Effector CD4-positive, alpha-beta T cell (primary cell): ENCODE results near the gene APPBP2.
"Not testable (repeated sequence)": the region's sequence is repeated elsewhere in the genome, so short reads cannot be mapped to it uniquely, and the experiment has no call there.

Experiments
- DNase-seq: peaks from one replicate; pipeline ENCODE4 v3.0.0-alpha.2; 2020
- total RNA-seq: gene quantifications from one replicate; lab custom pipeline; 2026; lab: John Stamatoyannopoulos, UW

APPBP2 gene, protein sequence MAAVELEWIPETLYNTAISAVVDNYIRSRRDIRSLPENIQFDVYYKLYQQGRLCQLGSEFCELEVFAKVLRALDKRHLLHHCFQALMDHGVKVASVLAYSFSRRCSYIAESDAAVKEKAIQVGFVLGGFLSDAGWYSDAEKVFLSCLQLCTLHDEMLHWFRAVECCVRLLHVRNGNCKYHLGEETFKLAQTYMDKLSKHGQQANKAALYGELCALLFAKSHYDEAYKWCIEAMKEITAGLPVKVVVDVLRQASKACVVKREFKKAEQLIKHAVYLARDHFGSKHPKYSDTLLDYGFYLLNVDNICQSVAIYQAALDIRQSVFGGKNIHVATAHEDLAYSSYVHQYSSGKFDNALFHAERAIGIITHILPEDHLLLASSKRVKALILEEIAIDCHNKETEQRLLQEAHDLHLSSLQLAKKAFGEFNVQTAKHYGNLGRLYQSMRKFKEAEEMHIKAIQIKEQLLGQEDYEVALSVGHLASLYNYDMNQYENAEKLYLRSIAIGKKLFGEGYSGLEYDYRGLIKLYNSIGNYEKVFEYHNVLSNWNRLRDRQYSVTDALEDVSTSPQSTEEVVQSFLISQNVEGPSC
- total RNA-seq: 60.4 reads per million, percentile 72 among the genes with 10 or more reads in this experiment

- DNase-seq: peak; percentile 66
Observed at GRCh38 chr17:60525685-60526514, at the start of gene APPBP2. APPBP2 (minus strand) TSS chr17:60526242; CDS start chr17:60525931, 311 bp downstream.

DNA sequence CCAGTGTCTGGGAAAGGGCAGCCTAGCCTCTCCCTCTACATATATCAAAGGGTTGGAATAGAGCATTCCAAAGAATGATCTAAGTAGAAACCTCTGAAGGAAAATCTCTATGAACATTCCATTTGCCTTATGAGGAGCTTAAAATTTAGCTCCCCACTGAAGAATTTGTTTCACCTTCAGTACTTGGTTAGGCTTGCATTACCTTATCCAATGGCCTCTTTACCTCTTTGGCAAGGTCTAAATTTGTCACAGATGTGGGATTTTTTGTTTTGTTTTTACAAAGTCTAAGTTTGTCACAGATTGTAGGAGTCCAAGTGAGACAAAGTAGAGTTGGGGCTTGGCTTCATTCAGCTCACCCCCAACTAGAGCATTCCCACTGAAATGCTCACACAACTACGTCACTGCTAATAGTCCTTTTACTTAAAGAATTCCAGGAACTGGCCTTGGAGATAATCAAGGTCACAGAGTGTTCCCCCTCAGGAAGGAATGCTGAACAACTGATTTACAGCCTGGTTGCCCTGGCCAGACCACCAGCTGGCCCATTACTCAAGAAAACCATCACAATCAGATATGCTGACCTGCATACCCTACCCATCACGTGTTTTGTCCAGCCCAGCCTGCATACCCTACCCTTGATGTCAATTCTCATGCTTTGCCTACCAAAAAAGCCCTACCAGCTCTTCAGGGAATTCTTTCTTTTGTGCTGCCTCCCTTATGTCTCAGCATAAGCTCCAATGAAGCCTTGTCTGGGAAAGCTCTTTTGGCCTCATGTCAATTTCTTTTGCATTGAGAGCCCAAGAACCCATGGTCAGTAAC, 47.4 kb upstream of the APPBP2 start:
- DNase-seq: no peak

DNA sequence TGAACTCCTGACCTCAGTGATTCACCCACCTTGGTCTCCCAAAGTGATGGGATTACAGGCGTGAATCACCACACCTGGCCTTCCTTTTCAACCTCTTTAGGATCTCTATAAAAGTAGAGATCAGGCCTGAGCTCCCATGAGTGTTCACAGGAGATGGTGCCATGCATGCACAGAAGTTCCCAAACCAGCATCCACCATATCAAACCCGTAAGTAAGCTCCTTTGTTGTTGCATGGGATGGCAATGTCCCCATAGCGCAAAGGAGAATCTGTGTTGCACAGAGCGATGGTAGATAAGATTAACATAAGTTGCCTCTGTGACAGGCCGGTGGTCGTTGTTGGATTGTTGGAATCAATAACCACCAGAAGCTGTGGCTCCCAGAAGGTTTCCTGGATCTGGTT, 39.2 kb upstream of the APPBP2 start:
- DNase-seq: no peak

GRCh38 chr17:60563743-60564142, 37.7 kb upstream of the APPBP2 start:
- DNase-seq: no peak

DNA sequence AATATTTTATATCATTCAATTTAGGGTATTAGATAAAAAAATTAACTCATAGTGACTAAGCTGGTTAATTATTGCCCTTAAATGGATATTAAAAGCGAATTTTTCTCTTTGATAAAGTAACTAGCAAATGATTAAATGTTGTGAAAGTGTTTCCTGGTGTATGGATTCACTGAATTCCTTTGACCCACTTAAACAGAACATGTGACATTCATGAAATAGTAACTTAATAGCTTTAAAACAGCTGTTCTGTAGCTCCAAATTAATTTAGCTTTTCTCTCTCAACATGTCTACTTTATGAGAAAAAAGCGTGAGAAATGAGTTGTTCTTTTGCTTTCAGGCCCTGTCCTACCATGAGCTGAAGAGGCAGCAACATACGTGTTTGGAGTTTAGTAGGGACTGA, 36.4 kb upstream of the APPBP2 start:
- DNase-seq: no peak

- DNase-seq: no peak
Observed at GRCh38 chr17:60560860-60561257, 34.8 kb upstream of the APPBP2 start.

- DNase-seq: no peak
Observed at GRCh38 chr17:60559995-60560859, 34.2 kb upstream of the APPBP2 start.

DNA sequence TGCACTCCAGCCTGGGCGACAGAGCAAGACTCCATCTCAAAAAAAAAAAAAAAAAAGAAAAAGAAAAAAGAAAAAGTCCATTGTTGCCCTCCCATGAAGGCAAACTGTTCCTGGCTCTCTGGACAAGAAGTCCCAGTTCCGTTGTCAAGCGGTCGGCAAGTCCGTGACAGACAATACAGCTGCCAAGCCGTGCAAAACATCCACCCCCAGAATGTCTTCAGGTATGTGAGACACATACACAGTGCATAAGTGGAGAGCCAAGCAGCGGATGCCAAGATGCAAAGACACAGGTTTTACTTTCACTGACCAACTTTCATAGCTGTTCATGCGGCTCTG, 33.6 kb upstream of the APPBP2 start:
- DNase-seq: no peak

- DNase-seq: no peak
Observed at GRCh38 chr17:60557805-60558204, 31.8 kb upstream of the APPBP2 start.

GRCh38 chr17:60555786-60556185, 29.7 kb upstream of the APPBP2 start:
- no peak for DNase-seq

DNA sequence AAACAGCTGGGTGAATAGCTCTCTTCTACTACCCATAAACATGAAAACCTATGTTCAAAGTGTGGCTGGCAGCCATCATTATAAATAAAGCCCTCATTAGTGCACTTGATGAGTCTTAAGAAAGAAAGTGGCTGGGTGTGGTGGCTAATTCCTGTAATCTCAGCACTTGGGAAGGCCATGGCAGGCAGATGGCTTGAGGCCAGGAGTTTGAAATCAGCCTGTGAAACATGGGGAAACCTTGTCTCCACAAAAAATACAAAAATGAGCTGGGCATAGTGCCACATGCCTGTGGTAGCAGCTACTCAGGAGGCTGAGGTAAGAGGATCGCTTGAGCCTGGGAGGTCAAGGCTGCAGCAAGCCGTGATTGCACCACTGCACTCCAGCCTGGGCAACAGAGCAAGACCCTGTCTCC, 28.3 kb upstream of the APPBP2 start:
- DNase-seq: no peak

DNA sequence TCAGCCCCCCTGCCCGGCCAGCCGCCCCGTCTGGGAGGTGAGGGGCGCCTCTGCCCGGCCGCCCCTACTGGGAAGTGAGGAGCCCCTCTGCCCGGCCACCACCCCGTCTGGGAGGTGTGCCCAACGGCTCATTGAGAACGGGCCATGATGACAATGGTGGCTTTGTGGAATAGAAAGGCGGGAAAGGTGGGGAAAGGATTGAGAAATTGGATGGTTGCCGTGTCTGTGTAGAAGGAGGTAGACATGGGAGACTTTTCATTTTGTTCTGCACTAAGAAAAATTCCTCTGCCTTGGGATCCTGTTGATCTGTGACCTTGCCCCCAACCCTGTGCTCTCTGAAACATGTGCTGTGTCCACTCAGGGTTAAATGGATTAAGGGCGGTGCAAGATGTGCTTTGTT, 26.2 kb upstream of the APPBP2 start:
- not testable (repeated sequence) for DNase-seq

GRCh38 chr17:60548990-60549389, 22.9 kb upstream of the APPBP2 start:
- no peak for DNase-seq

DNA sequence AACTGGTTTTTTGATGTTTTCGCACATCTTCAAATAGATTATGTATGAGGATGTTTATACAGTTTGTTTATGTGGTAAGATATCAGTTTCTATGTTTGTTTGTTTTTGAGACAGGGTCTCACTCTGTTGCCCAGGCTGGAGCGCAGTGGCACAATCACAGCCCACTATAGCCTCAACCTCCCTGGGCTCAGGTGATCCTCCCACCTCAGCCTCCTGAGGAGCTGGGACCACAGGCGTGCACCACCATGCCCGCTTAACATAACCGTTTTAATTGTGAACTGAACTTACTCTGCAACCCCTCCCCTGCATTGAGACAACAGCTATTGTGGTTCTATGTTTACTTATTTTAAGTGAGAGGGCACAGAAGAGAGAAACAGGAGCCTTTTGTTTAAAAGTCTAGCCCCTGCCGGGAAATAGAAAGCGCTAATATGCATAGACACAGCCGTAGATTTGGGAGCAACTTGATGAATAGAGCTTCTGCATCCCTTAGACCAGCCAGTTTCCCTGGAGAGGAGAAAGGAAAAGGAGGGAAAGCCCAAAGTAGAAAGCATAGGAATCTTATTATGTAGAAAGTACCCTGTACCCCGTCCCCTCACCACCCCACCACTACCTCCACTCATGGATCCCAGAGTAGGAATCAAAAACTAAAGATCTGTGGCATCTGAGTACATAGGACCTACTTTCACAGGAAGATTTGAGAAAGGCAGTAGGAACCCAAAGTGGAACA, 19.6 kb upstream of the APPBP2 start:
- DNase-seq: no peak

DNA sequence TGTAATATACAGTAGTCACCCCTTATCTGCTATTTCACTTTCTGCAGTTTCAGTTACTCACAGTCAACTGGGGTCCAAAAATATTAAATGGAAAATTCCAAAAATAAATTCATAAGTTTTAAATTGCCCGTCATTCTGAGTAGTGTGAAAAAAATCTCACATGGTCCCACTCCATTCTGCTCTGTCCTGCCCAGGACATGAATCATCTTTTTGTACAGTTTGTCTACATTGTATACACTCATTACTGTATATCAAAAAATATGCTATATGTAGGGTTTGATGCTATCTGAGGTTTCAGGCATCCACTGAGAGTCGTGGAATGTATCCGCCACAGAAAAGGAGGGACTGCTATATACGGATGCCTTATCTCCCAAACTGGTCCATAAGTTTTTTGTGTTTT, 16.0 kb upstream of the APPBP2 start:
- no peak for DNase-seq

DNA sequence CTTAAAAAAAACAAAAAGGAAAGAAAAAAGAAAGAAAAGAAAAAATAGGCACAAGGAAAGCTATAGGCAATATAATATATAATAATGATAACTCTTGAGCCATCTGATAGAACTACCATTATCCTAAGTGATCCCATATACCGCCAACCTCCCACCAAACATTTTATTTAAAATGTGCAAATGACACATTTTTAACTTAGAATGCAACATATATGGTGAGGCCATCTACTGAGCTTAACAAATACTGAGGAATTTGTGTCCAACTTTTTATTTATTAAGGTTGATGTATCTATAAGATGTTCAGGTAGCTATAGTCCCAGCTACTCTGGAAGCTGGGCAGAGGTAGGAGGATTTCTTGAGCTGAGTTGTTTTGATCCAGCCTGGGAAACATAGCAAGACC, 14.4 kb upstream of the APPBP2 start:
- no peak for DNase-seq

DNA sequence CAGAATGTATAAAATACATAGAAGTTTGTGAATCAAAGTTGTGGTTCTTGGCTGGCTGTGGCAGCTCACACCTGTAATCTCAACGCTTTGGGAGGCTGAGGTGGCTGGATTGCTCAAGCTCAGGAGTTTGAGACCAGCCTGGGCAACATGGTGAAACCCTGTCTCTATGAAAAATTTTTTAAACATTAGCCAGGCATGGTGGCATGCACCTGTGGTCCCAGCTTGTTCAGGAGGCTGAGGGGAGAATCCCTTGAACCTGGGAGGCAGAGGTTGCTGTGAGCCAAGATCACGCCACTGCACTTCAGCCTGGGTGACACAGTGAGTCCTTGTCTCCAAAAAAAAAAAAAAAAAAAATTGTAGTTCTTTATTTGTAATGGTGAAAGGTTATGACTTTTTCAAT, 13.8 kb upstream of the APPBP2 start:
- DNase-seq: no peak

GRCh38 chr17:60538726-60539125, 12.7 kb upstream of the APPBP2 start:
- no peak for DNase-seq

DNA sequence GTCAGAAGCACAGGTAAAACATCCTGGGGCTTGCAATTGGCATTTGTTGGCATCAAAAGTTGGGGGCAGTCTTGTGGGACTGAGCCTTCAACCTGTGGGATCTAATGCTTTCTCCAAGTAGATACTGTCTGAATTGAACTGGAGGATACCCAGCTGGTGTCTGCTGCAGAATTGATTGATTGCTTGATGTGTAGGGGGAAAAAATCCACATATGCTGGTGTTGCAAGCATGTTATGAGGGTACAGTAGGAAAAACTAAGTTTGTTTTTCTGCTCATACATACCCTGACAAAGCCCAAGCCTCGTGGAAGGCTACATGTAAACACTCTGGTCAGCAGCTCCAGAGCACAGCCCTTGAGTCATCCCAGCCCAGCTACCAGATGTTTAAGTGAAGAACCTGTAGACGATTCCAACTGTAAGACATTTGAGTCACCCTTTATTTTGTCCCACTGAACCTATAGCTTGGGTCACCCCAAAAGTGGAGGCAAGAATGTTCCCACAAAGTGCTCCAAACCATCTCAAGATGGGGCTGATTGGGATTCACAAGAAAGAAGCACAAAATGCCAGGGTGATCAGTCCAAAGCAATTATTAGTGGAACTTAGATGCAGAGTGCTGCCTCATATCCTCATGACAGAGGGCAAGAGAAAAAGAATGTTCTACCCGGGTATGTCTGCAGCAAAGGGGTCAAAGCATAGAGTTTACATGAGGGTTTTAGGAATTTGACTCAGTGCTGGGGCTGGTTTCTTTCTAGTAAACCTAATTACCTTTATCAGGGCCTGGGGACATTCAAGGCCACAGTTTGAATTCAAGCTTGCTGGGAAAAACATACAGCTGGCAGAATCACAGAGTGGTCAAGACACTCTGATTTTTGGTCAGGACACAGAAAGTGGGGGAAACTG, 9.6 kb upstream of the APPBP2 start:
- no peak for DNase-seq

DNA sequence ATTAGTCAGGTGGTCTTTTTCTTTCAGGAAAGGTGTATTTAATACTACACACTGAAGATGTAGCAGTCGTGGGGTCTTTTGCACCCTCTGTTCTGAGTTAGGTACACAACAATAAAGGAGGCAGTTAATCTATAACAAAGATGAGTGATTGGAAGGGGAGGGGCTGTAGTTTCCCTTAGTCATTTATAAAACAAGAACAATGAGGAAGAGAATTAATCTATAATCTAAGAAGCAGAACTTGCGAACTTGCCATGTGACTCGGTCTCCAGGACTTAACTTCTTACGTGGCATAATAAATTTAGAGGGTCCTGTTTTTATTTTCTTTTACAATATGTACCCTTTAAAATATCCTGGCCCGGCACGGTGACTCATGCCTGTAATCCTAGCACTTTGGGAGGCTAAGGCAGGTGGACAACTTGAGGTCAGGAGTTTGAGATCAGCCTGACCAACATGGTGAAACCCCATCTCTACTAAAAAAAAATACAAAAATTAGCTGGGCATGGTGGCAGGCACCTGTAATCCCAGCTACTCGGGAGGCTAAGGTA, 8.6 kb upstream of the APPBP2 start:
- no peak for DNase-seq
